ENCODE results near the gene UVRAG.

The UVRAG gene

DNA sequence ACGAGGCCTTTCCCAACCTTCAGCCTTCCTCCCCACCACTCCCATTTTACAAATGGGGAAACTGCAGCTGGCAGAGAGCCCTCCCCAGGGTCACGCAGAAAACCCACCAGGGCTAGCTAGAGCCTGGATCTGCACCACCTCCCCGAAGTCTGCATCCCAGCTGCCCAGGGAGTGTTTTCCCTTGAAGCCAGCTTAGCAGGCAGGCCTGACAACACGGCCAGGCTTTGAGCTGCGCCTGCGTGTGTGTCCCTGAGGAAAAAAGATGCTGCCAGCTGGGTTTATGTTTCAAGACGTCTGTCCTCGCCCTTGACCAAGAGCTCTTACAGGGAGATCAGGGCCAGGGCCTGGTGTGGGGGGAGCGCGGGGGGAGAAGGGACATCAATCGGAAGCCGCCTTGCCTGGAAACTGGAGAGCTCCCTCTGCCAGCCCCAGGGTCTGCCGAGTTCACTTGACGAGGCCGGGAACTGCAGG is 371.0 kb downstream of the UVRAG start:
- H3K27me3 ChIP-seq (ENCODE audit: low read depth, low read length), result no peaks in the 10 kb centered on the region
- H3K79me2 ChIP-seq (ENCODE audit: low read length), result no peaks in the 10 kb centered on the region
- no peaks in the 10 kb centered on the region for H4K20me1 ChIP-seq (ENCODE audit: insufficient read depth, low read length)
- no peak overlapping the region for H3K9ac ChIP-seq (ENCODE audit: low read length)
- no peak overlapping the region for H3K4me2 ChIP-seq (ENCODE audit: low read length)
- H3K4me1 ChIP-seq (ENCODE audit: low read length), result peaks cover 5% of the 10 kb centered on the region
- no peaks in the 10 kb centered on the region for H3K36me3 ChIP-seq (replicated peaks; ENCODE audit: low read depth, low read length)
- no peaks in the 10 kb centered on the region for H3K9me3 ChIP-seq (ENCODE audit: insufficient read depth, low read length)
- TF ChIP-seq, protein P1, sequence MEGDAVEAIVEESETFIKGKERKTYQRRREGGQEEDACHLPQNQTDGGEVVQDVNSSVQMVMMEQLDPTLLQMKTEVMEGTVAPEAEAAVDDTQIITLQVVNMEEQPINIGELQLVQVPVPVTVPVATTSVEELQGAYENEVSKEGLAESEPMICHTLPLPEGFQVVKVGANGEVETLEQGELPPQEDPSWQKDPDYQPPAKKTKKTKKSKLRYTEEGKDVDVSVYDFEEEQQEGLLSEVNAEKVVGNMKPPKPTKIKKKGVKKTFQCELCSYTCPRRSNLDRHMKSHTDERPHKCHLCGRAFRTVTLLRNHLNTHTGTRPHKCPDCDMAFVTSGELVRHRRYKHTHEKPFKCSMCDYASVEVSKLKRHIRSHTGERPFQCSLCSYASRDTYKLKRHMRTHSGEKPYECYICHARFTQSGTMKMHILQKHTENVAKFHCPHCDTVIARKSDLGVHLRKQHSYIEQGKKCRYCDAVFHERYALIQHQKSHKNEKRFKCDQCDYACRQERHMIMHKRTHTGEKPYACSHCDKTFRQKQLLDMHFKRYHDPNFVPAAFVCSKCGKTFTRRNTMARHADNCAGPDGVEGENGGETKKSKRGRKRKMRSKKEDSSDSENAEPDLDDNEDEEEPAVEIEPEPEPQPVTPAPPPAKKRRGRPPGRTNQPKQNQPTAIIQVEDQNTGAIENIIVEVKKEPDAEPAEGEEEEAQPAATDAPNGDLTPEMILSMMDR (IDR thresholded peaks at IDR 0.05; ENCODE audit: low read depth, low read length), result no peak
- no peak for TF ChIP-seq EZH2phosphoT487 (IDR thresholded peaks at IDR 0.05; ENCODE audit: low read depth)
- H3K4me3 ChIP-seq (ENCODE audit: low read length), result no peak overlapping the region
- H2AFZ ChIP-seq (ENCODE audit: low read depth, low read length), result no peak overlapping the region
- no peak overlapping the region for H3K27ac ChIP-seq (ENCODE audit: low read length)

DNA sequence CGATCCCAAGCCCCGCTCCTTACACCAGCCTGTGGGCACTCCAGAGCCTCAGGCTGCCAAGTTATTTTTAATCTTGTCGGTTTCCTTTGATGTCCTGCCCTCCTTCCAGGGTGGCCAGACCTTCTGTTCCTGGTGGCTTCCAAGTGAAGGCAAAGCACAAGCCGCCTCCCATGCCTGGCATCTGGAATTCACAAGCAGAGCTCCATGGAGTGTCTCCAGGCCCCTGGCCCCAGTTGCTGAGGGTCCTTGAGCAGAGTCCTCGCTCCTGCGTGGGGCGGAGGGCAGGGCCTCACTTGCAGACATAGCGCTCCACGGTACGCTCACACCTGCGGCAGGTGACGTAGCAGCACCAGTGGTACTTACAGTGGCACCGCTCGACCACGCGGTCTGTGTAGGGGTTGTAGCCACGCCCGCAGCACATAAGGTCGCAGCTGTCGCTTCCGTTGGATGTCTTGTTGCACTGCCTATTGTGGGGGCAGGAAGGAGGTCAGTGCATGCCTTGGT is 371.8 kb downstream of the UVRAG start:
- H3K9me3 ChIP-seq (ENCODE audit: insufficient read depth, low read length), result no peaks in the 10 kb centered on the region
- no peak overlapping the region for H3K4me2 ChIP-seq (ENCODE audit: low read length)
- H3K4me3 ChIP-seq (ENCODE audit: low read length), result no peak overlapping the region
- H3K9ac ChIP-seq (ENCODE audit: low read length), result no peak overlapping the region
- H3K27me3 ChIP-seq (ENCODE audit: low read depth, low read length), result no peaks in the 10 kb centered on the region
- no peaks in the 10 kb centered on the region for H4K20me1 ChIP-seq (ENCODE audit: insufficient read depth, low read length)
- H3K27ac ChIP-seq (ENCODE audit: low read length), result no peak overlapping the region
- H2AFZ ChIP-seq (ENCODE audit: low read depth, low read length), result no peak overlapping the region
- H3K4me1 ChIP-seq (ENCODE audit: low read length), result peaks cover 5% of the 10 kb centered on the region
- H3K79me2 ChIP-seq (ENCODE audit: low read length), result no peaks in the 10 kb centered on the region
- TF ChIP-seq EZH2phosphoT487 (IDR thresholded peaks at IDR 0.05; ENCODE audit: low read depth), result no peak
- TF ChIP-seq, protein P1 (IDR thresholded peaks at IDR 0.05; ENCODE audit: low read depth, low read length), result no peak
- no peaks in the 10 kb centered on the region for H3K36me3 ChIP-seq (replicated peaks; ENCODE audit: low read depth, low read length)

DNA sequence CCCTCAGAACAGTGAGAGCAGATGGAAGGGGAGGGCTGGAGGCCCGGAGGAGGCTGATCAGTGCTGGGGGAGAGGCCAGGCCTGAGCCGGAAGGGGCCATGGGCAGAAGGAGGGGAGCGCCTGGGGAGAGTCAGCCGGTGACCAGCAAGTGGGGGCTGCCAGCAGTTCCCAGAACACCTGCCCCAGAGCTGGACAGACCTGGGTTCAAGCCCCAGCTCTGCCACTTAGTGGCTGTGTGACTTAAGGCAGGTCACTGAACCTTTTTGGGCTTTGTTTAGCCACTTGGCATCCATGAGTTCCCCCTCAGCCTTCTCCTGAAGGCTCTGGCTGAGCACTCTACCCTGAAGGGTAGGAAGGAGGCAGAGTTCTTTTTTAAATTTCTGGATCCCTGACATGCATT is 373.9 kb downstream of the UVRAG start:
- Histone ChIP-seq H2AFZ (ENCODE audit: low read depth, low read length) (no peak overlapping the region), H3K4me2 (ENCODE audit: low read length) (no peak overlapping the region), H3K79me2 (ENCODE audit: low read length) (no peaks in the 10 kb centered on the region), H4K20me1 (ENCODE audit: insufficient read depth, low read length) (no peaks in the 10 kb centered on the region), H3K27ac (ENCODE audit: low read length) (no peak overlapping the region), H3K27me3 (ENCODE audit: low read depth, low read length) (no peaks in the 10 kb centered on the region), H3K9me3 (ENCODE audit: insufficient read depth, low read length) (no peaks in the 10 kb centered on the region), H3K9ac (ENCODE audit: low read length) (no peak overlapping the region), H3K36me3 (replicated peaks; ENCODE audit: low read depth, low read length) (no peaks in the 10 kb centered on the region), H3K4me1 (ENCODE audit: low read length) (peaks cover 5% of the 10 kb centered on the region), H3K4me3 (ENCODE audit: low read length) (no peak overlapping the region)
- TF ChIP-seq, protein P1 (IDR thresholded peaks at IDR 0.05; ENCODE audit: low read depth, low read length), result no peak
- no peak for TF ChIP-seq EZH2phosphoT487 (IDR thresholded peaks at IDR 0.05; ENCODE audit: low read depth)

DNA sequence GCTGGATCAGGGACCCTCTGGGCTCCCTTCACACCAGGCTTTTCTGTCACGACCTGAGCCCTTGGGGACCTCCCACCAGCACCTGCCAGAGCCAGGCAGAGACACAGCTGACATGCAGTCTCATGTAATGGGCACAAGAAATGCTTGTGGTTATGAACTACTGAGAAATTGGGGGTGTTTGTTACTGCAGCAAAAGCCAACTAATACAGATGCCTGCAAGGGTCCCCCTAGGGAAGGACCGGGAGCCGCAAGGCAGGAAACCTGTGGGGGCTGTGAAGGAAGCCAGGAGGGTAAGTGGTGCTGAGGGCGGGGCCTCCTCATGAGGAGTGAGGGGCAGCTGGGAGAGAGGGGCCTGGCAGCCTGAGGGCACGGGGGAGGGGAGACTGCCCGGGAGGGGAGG is 374.7 kb downstream of the UVRAG start:
- Histone ChIP-seq H3K27ac (ENCODE audit: low read length) (no peak overlapping the region), H3K9ac (ENCODE audit: low read length) (no peak overlapping the region), H3K4me1 (ENCODE audit: low read length) (peaks cover 5% of the 10 kb centered on the region), H4K20me1 (ENCODE audit: insufficient read depth, low read length) (no peaks in the 10 kb centered on the region), H3K27me3 (ENCODE audit: low read depth, low read length) (no peaks in the 10 kb centered on the region), H3K79me2 (ENCODE audit: low read length) (no peaks in the 10 kb centered on the region), H3K9me3 (ENCODE audit: insufficient read depth, low read length) (no peaks in the 10 kb centered on the region), H3K4me3 (ENCODE audit: low read length) (no peak overlapping the region), H3K4me2 (ENCODE audit: low read length) (no peak overlapping the region), H2AFZ (ENCODE audit: low read depth, low read length) (no peak overlapping the region), H3K36me3 (replicated peaks; ENCODE audit: low read depth, low read length) (no peaks in the 10 kb centered on the region)
- TF ChIP-seq, protein P1 (IDR thresholded peaks at IDR 0.05; ENCODE audit: low read depth, low read length), result no peak
- no peak for TF ChIP-seq EZH2phosphoT487 (IDR thresholded peaks at IDR 0.05; ENCODE audit: low read depth)

All from OCI-LY3 (cell line).